HG02678 (cell line): ENCODE measurements around the gene E2F4.

ENCODE experiments used
- ATAC-seq: cut with Tn5 transposase; IDR thresholded peaks from one replicate; pipeline ENCODE4 v1.9.1; 2021; ENCODE audit warnings: mild to moderate bottlenecking, moderate library complexity; ENCODE audit not compliant: unreplicated experiment

The E2F4 gene

DNA sequence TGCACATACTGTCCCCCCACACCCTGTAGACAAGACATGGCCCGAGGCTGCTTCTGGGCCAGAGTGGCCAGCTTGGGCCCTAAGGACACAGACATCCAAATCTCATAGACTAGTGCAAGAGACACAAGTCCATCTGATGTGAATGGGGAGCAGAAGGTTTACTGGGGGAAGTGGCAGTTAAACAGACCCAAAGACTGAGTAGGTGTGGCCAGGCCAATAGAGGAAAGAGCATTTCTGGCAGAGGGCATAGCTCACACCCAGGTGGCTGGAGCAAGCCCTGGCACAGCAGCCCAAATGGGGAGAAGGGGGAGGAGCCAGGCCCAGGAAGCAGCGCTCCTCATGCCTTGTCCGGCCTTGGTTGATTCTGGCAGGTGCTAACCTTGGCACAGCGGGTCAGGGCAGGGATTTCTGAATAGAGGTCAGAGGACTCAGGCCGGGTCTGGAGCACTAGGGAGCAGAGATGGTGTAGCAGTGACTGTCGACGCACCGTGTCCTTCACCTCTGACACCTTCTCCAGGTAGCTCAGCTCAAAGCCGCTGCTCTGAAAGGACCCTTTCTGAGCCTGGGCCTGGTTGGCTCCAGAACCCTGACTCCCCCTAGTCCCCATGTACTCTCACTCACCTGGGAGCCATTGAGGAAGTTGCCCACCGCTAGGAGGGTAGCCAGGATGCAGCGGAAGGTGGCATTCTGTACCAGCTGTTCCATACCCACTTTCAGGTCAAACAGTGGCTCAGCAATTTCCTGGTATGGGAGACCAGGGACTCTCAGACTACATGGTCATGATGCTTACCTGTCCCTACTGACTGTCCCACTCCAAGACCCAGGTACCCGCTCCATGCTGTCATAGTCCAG lies 39.1 kb downstream of the E2F4 start:
- no peak for ATAC-seq

DNA sequence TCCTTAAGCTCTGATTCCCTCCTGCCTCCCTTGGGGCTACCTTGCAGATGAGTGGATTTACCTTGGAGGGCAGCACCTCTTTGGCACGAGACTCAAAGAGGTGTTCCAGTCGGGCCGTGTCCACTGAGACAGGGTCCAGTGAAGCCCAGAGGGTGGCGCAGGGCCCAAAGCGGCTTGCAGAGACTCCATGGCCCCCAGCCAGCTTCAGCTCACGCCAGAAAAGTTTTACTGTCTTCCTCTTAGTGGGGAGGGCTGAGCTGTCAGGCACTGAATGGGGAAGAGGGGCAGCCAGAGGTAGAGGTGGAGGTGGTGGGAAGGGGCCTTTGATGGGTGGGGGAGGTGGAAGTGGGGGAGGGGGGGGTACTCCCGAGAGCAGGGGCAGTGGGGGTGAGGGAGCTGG lies 41.6 kb downstream of the E2F4 start:
- ATAC-seq = no peak

DNA sequence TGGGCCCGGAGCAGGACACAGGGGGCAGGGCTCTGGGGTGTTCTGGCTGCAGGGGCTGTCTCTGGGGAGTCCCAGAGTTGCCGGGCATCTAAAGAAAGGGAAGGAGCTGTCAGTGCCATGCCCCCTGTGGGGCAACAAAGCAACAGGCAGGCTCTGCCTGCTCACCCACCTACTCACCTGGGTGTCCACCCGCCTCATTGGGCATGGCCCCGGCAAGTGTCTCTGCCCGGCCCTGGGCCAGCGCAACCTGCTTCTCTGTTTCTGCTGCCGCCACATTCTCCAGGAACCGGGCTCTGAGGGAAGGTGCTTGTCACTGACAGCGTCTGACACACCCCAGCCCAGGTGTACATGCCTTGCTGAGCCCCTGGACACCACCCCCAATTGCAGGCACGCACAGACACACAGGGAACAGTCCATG lies 42.2 kb downstream of the E2F4 start:
- no peak for ATAC-seq

DNA sequence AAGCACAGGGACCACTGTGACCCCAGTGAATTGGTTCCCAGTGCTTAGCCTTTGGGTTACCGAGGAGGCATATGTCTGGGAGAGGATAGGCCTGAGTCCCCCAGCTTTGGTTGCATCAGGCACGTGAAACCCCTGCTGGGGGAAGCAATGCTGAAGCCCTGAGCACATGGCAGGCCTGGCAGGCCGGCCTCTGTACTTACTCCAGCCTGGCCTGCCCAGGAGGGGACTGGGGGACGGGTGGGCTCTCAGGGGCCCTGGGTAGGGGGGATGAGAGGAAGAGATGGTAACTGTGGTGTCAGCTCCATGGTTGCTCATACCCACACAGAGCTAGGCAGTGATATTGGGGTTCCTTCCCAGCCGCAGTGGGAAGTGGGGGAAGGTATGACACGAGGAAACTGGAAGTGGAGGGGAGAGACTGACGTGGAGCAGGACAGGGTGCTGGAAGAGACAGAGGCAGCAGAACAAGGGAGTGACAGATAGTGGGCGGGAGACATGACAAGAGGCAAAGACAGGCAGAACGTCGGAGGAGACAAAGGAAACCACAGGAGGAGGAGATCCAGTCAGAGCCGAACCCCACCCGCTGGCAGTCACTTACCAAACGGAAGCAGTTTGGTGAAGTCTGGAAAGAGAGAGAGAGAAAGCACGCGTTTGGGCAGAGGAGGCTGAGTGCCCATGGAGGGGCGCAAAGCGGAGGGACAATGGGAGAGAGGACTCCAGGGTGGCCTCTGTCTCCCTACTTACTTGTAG lies 44.0 kb downstream of the E2F4 start:
- ATAC-seq = no peak

DNA sequence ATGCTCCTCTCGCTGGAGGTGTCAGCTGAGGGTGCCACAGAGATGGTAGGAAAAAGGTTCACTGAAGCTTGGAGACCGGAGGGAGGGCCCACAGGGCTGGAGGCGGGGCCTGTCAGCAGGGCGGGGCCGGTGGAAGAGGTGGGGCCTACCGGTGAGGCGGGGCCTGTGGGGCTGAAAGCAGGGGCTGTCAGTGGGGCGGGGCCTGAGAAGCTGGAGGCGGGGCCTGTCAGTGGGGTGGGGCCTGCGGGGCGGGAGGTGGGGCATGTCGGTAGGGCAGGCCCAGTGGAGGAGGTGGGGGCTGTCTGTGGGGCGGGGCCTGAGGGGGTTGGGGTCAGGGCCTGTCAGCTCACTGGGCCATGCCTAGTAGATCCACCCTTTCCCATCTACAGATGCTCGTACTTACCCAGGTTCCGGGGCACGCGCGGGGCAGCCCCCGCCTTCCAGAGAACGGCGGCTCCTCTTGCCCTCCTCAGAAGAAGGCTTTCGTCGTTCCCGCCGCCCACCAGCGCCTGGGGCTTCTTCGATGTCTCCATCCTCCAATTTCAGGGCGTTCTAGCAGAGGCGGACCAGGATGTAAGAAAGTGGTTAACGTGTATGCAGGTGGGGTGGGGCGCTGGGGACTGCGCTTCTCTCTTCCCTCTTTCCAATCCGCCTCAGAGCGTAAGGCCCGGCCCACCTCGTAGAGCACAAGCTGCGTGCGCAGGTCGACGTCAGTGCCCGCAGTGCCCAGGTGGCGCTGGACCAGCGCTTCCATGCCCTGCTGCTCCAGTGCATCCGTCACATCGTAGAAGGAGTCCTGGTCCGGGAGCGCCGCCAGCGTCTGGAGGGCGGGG lies 44.8 kb downstream of the E2F4 start:
- no peak for ATAC-seq

DNA sequence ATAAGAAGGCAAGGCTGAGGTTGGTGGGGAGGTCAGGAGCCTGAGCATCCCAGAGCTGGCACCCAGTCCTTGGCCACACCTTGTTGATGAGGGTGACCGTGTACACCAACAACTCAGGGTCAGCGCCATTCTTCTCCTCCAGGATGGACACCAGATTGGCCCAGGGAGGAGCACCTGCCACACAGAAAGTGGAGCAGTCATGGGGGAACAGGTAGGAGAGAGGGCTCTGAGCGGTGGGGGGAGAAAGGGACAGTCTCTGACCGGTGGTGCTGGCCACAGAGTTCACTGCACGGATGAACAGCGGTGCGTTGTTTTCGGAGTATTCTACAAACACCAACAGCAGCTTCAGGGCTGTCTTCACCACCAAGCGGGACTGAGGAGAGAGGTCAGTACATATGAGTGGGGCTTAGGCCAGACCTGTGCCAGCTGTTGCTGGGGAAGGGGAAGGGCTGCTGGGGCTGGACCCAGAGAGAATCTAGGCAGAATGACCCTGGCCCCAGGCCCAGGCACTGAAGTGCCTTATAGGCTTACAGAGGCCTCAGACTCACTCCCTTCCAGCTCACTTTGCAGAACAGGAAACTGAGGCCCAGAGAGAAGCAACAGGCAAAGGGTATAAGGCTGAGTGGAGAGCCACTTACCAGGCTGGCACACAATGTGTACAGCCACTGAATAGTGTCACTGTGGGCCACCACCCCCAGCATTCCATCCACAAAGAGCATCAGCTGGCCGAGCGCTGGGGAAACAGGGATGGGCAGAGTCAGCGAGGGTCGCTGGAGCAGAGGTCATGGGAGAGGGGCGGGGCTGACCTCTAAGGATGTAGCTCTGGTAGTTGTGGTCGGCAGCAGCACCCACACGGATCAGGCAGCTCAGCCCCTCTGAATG lies 45.7 kb downstream of the E2F4 start:
- ATAC-seq = no peak

DNA sequence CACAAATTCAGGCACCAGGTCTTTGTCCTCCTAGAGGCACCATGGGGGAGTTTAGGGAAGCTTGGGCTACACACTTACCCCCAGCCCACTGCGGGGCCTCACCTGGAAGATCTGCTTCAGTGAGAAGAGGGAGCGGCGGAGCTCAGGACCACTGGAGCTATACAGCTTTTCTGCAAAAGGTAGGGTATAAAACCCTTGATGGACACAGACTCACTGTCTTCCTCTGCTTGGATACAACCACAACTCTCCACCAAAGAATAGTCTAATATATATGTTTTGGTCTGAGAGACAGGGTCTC lies 46.3 kb downstream of the E2F4 start:
- no peak for ATAC-seq

DNA sequence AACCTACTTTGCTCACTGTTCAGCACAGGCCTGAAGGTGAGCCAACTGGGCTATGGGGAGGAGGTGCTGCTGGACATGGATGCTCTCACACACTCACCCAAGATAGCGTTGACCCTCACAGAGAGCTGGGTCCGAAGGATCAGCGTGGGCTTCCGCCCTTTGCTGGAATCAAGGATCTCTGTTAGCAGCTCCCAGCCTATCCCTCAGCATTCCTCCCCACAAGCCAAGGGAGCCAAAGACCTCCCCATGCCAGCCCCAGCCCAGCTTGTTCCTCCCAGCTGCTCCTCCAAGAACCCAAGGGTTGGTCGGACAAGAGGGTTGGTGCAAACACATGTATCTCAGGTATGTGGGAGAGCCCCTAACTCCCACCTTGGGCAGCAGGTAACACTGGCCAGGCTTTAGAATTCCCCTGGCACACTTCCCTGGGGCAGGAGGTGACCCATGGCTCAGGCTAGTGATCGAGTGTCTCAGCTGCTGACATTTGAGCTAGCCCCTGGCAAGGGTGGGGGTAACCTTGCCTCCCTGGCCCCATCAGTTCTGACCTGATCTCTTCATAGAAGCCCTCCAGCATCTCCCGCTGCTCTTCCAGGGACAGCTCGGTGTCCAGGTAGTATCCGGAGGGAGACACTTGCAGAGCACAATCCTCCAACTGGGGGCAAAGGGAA lies 47.0 kb downstream of the E2F4 start:
- no peak for ATAC-seq

DNA sequence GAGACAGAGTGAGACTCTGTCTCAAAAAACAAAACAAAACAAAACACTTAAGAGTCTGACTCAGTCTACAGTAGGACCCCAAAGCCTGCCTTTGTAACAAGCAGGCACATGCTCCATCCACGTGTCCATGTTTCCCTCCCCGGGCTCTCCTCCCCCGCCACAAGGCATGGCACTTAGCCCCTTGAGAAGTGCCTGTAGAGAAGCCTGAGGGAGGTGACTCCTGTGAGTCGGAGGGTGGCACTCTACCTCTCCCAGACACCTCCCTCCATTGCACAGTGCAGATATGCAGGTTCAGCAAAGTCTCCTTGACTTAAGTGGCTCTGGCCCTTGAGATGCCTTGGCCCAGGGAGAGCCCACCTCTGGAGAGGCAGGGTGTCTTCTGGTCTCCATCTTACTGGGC lies 48.6 kb downstream of the E2F4 start:
- no peak for ATAC-seq

DNA sequence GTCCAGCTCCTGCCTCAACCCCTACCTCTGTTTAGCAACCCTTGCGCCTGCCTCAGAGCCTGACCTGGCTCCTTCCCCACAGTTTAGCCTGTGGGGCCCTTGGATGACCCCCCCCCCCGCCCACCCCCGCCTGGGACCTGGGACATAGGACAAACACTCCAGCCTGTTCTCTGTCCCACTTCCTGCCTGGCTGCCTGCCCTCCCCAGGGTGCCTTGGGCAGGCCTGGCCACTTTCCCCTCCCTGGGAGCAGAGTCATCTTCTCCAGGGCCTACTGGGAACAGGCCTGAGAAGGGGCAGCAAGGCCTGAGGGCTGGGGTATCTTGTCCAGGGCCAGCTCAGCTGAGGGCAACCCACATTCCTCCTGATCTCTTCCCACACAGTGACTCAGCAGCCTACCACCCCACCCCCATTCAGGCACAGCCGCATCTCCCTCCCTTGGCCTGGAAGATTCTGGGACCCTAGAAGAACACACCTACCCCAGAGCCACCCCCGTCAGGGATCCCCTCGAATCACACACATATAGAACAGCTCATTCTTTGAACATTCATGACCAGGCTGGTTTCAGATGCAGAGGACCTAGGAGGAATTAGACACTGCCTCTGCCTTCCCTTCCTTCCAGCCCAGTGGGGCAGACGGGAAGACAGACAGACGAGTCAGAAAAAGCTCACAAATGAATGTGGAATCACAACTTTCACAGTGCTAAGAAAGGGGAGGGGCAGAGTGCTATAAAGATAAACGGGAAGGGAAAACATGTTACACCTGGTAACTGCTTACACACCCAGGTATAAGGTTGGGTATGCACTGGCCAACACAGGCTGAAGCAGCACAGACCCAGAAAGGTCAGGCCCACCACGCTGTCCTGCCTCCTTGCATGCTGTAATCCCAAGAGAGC lies 49.3 kb downstream of the E2F4 start:
- ATAC-seq = no peak

DNA sequence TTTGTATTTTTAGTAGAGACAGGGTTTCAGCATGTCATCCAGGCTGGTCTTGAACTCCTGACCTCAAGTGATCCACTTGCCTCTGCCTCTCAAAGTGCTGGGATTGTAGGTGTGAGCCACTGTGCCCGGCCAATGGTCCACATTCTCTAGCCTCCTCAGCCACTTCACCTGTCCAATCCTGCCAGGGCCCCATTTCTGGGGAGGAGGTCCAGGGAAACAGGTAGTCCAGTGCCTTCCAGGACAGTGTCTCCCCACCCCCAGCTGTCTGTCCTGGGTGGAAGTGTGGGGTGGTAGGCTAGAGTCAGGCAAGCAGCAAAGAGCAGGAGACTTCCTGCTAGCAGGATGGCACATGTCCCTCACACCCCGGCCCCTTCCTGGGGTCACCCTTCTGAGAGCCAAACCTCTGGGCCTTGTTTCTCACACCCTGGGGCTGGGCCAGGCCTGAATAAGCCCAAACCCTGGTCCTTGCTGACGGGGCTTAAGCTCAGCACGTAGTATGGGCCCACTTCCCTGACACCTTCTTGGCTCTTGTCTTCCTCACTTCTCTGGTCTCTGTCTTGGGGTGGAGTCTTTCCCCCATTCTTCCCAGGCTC lies 50.3 kb downstream of the E2F4 start:
- ATAC-seq = no peak

DNA sequence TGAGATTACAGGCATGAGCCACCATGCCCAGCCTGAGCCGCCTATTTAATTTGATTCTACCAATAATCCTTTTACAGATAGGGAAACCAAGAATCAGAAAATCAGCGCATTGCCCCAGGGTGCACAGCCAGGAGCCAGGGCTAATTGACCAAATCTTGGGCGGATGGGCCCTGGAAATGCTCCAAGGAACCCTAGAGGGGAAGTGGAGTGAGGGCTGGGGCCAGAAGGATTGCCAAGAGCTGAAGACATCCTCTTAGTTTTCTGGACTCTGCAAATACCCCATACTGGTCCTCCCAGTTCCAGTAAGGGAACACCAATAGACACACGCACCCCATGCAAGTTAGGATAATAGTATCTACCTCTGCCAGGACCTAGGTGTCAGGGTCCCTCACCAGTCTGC lies 51.5 kb downstream of the E2F4 start:
- ATAC-seq = no peak

DNA sequence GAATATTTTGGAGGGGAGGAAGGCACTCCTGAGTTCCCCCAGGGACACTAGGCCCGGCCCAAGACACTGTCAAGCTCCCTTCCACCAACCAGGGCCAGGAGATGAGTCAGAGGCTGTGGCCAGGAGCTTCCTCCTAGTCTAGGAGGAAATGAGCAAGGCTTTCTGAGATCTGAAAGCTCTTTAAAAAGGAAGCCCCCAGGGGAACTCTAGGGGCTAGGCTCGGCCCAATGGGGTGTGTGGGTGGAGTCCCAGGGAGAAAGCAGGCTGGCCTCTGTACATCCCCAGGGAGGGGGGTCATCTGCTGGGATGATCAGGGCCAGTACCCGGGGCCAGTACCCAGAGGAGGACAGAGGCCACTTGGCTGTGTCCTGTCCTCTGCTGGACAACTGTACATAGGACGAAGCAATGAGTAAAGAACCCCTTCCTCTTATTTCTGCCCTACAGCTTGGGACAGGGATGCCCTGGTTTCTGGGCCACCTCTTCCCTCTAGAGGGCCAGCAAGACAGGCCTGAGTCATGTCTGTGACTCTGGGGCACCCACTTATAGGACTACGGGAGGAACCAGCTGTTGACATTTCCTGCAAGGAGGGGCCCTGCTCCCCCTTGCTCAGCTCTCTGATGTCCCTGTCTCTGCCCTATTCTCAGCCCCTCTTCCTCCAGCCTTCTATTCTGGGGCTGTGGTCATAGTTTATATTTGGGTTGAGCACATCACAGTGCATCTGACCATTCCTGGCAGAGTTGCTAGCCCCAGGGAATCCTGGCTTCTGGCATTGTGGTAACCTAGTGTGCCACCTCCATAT lies 52.6 kb downstream of the E2F4 start:
- ATAC-seq = peak; percentile 55

DNA sequence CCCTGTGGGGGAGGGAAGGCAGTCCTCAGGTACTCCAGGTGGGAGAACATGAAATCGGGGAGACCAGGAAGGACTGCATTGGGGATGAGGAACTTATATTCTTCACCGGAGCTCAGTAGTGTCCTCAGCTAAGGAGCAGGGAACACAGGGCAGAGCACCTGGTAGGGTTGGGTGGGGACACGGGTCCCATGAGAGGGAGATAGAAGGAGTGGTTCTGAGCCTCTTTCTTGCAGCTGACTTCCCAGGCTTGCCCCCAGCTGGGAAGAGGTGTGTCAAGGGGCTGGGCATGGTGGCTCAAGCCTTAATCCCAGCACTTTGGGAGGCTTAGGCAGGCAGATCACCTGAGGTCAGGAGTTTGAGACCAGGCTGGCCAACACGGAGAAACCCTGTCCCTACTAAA lies 53.2 kb downstream of the E2F4 start:
- no peak for ATAC-seq

DNA sequence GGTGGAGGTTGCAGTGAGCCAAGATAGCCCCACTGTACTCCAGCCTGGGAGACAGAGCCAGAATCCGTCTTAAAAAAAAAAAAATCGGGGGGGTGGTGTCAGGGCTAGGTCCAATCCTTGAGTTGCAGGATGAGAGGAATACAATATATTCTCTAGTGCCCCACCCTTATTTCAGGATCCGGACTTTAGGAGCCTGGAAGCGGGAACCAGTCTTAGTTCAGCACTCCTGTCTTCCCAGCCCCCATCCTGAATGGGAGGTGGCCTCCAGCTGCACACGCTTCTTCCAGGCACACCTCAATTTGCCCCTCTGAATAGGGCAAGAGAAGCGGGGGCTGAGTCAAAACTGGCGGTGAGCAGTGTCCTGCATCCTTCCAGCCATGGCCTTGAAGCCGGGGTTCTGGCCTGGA lies 53.7 kb downstream of the E2F4 start:
- ATAC-seq = no peak

DNA sequence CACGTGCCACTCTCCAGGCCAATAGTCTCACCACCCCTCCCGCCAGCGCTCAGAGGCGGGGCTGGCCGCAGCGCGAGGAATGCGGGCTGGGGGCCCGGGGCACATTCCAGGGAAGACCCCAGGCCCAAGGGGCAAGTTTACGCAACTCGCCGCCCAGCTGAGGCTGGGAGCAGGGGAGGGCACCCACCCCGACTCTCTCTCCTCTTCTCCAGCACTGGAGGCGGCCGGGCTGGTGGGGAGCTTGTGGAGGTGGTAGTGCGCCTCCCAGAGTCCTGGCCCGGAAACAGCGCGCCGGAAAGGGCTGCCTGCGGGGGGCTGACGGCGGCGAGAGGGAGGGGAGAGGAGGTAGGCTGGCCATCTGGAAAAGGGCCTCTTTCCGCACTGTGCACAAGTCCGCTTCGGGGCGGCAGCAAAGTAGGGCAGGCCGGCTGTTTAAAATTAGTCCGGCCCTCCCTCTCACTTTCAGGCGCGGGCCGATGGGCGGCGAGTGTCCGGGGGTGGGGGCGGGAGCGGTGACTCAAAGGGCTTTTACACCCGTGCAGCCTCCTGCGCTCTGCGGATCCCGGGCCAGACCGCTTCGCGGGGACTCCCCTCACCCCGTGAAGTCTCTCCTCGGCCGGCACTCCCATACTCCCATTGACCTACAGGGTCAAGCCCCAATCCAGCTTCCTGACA lies 54.3 kb downstream of the E2F4 start:
- ATAC-seq = peak; percentile 23

DNA sequence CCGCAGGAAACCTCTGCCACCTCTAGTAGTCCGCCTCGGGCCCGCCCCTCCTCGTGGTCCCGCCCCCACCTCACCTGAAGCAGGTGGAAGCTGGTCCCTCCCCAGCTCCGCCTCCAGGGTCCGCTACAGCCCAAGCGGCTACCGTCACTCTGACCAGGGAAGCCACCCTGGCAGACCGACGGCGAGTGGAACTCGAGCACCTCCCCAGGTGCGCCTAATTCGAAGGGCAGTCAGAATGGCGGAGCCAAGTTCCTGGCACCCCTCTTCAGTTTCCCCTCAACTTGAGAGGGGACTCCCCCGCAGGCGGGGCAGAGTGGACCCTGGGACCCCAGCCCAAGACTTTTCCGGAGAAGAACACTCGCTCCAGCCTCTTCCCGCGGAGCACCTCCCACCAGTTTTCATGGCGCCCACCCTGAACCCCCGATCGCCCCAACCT lies 54.8 kb downstream of the E2F4 start:
- peak; percentile 19 for ATAC-seq
